Measurements from ENCODE around the gene CSMD2.
"Not testable (repeated sequence)": the region's sequence is repeated elsewhere in the genome, so short reads cannot be mapped to it uniquely, and the experiment has no call there.

Gene CSMD2

GRCh38 chr1:34050709-34051485 is 114.1 kb downstream of the CSMD2 start:
- no peak for DNase-seq

GRCh38 chr1:34049994-34050393 is 115.0 kb downstream of the CSMD2 start:
- no peak for DNase-seq

GRCh38 chr1:34049477-34049876 is 115.6 kb downstream of the CSMD2 start:
- no peak for DNase-seq

- DNase-seq: no peak
These were observed 127.2 kb downstream of the CSMD2 start for GRCh38 chr1:34037856-34038255.

- DNase-seq: no peak
These were observed 127.9 kb downstream of the CSMD2 start for GRCh38 chr1:34037109-34037508.

GRCh38 chr1:34034036-34034435 is 131.0 kb downstream of the CSMD2 start:
- DNase-seq: no peak

GRCh38 chr1:34029954-34030353 is 135.1 kb downstream of the CSMD2 start:
- no peak for DNase-seq

GRCh38 chr1:34029515-34029914 is 135.5 kb downstream of the CSMD2 start:
- no peak for DNase-seq

- DNase-seq: no peak
These were observed 136.5 kb downstream of the CSMD2 start for GRCh38 chr1:34028381-34029055.

- DNase-seq: no peak
These were observed 139.4 kb downstream of the CSMD2 start for GRCh38 chr1:34025675-34026074.

- no peak for DNase-seq
These were observed 140.5 kb downstream of the CSMD2 start for GRCh38 chr1:34024485-34024884.

GRCh38 chr1:34019741-34020552 is 145.1 kb downstream of the CSMD2 start:
- no peak for DNase-seq

GRCh38 chr1:34018285-34018684 is 146.7 kb downstream of the CSMD2 start:
- DNase-seq: no peak

GRCh38 chr1:34016281-34016680 is 148.7 kb downstream of the CSMD2 start:
- DNase-seq: not testable (repeated sequence)

- no peak for DNase-seq
These were observed 150.9 kb downstream of the CSMD2 start for GRCh38 chr1:34013958-34014737.

- no peak for DNase-seq
These were observed 151.9 kb downstream of the CSMD2 start for GRCh38 chr1:34013136-34013535.

- no peak for DNase-seq
These were observed 155.6 kb downstream of the CSMD2 start for GRCh38 chr1:34009340-34009985.

GRCh38 chr1:34007760-34008159 is 157.3 kb downstream of the CSMD2 start:
- no peak for DNase-seq

GRCh38 chr1:34005309-34005708 is 159.7 kb downstream of the CSMD2 start:
- DNase-seq: no peak

GRCh38 chr1:34002810-34003209 is 162.2 kb downstream of the CSMD2 start:
- no peak for DNase-seq

- DNase-seq: no peak
These were observed 167.6 kb downstream of the CSMD2 start for GRCh38 chr1:33997127-33998036.
